A549 treated with RU486 at 1 μM for 4 hours (cell line): ENCODE results near the gene RIPPLY3. TPM values are rescaled to one million over a fixed set of nuclear protein-coding genes. Genes with fewer than 3 reads are reported as not detected.

Source experiments
- total RNA-seq: library from RNA; stranded (reverse); fragments of 200-300 nt; extraction: Qiagen RNA extraction; gene quantifications from 5 replicates; pipeline ENCODE4 v1.2.3, GENCODE V29; 2022; ENCODE audit warnings: low read depth

RIPPLY3 gene, protein sequence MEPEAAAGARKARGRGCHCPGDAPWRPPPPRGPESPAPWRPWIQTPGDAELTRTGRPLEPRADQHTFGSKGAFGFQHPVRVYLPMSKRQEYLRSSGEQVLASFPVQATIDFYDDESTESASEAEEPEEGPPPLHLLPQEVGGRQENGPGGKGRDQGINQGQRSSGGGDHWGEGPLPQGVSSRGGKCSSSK
- 0.40 to 0.77 TPM (median 0.59 TPM) in 5 replicates for total RNA-seq

DNA sequence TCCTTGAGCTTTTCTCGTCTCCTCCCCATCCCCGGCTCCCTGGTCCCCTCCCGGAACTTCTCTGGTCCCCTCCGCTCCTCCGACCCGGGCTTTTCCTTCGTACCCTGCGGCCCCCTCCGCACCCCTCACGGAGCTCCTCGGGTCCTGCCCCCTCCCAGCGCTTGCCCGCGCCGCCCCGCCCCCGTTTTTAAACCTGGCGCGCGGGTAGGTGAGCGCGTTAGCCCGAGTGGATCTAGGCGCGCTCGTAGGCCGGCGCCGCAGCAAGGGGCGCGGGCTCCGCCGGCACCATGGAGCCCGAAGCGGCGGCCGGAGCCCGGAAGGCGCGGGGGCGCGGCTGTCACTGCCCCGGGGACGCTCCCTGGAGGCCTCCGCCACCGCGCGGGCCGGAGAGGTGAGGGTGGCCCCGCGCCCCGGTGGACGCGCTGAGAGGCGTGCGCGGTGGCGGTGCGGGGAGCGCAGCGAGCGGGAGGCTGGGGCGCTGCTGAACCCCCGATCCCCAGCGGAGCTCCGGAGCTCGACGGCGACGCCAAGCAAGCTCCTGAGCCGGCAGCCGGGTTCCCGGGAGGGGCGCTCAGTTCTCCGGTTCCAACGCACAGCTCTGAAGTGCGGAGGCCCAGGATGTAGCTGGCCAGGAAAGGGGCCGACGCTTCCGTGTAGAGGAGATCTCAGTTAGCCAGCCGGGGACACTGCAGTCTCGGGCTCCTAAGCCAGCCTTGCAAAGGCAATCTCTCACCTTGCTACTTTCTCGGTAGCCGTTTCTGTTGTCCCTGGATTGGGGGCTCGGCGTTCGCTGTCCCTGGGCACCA is at the start of gene RIPPLY3:
Gene RIPPLY3, plus strand, starts transcription at position 217 of the 806 bp plus-strand sequence. Its CDS starts 71 bp downstream, at position 288.

DNA sequence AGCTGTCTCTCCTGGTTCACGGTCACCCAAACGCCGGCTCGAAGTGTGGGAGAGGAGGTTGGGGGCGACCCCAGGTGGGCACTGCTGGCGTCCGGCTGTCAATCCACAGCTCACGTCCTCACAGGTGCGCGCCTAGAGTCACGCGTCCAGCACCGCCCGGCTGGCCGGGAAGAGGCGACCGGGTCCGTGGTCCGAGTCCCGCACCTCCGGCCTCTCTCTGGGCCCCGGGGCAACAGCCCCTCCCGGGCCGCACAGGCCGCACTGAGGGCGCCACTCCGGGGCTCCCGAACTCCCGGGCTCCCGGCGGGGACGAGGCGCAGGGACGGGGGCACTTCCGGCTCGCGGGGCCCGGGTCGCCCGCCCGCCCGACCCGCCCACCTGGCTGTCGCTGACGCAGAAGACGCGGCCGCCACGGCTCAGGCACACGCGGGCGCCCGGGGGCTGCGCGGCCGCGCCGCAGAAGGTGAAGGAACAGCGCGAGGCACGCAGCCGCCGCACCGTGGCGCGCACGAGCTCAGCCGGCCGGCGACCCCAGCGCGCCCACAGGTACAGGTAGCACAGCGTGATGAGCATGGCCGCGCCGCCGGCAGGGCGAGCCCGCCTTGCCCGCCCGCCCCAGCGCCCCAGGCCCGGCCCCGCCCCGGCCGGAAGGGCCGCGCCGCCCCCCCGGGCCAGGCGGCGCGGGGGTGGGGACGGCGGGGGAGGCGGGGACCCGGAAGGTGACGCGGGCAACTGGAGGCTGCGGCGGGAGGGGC is 40.3 kb upstream of the RIPPLY3 start, which contains the start of gene HLCS:
Gene HLCS, minus strand, starts transcription at position 604 of the 755 bp plus-strand sequence. Its CDS starts 31 bp downstream, at position 573.

Other genes with a start within 250 kb of the RIPPLY3 start
- gene HLCS, start 40.0 kb upstream of the RIPPLY3 start, total RNA-seq, result 4.5 to 8.4 TPM (median 6.9 TPM) in 5 replicates
- 7.3 to 16.6 TPM (median 15.6 TPM) in 5 replicates for gene PIGP, start 66.4 kb downstream of the RIPPLY3 start, total RNA-seq
- 20.3 to 44.6 TPM (median 31.3 TPM) in 5 replicates for gene TTC3, start 66.6 kb downstream of the RIPPLY3 start, total RNA-seq